Right cardiac atrium (tissue), 5 donors: Measurements from ENCODE around the gene SH2D6. TPM values are rescaled to one million over a fixed set of nuclear protein-coding genes. Genes with fewer than 3 reads are reported as not detected.

ENCODE experiments used
- ATAC-seq, 2 donors: fragments of 200-7000 bp; cut with Tn5 transposase; one replicate each; pipeline versions ENCODE4 v1.8.0 to v1.9.1; 2020; ENCODE audit warnings: moderate library complexity in 2 of 2, mild to moderate bottlenecking in 1 of 2
- DNase-seq, 3 donors: peaks; one replicate each; pipeline ENCODE4 v3.0.0-alpha.2; 2020
- H3K27ac ChIP-seq: one replicate; pipeline ENCODE4 v1.5.1; 2013; ENCODE audit warnings: mild to moderate bottlenecking, low read length, control low read depth, moderate library complexity
- H3K27me3 ChIP-seq: one replicate; pipeline ENCODE4 v1.6.1; 2013; ENCODE audit not compliant: control insufficient read depth, insufficient read depth
- H3K4me1 ChIP-seq: one replicate; pipeline ENCODE4 v1.6.1; 2013; ENCODE audit warnings: low read length; ENCODE audit not compliant: control insufficient read depth, insufficient read depth
- H3K4me3 ChIP-seq: one replicate; pipeline ENCODE4 v1.5.1; 2013; ENCODE audit warnings: low read length, control low read depth
- H3K9me3 ChIP-seq: one replicate; pipeline ENCODE4 v1.6.1; 2013; ENCODE audit warnings: low read length; ENCODE audit not compliant: control insufficient read depth
- WGBS: extraction: QIAGEN DNeasy Blood & Tissue Kit; methylation state at CpG from one replicate; pipeline ENCODE4 v1.1.7; 2013; 5-methylcytosine and 5-hydroxymethylcytosine counted together
- intact Hi-C, 4 donors: fragments of 100-400 bp; cut with DNase I; formaldehyde crosslinking; loops; one replicate each; pipeline versions ENCODE4 v1.11.0 to v1.14.0; 2022 to 2023
- polyA plus RNA-seq: library from polyadenylated mRNA; stranded (reverse); fragments of 200-250 nt; gene quantifications from one replicate; pipeline ENCODE4 v1.2.3, GENCODE V29; 2013
- total RNA-seq, 4 donors: library from RNA; stranded (reverse); fragmentation: NEBNext Ultra II Directional; extraction: Animal tissue kit (Norgen Biotek cat#: 25700); gene quantifications; one replicate each; pipeline ENCODE4 v1.2.1, GENCODE V29; 2021
- donor health status: healthy with polysubstance abuse.
- donor health status: DM: no; HTN: yes; CAD: no.
- donor health status: DM: no; HTN: no; CAD: no.
- donor health status: DM: no; HTN: yes; CAD: no; lungs with severe emphysema.
- donor health status: DM: yes; HTN: yes; CAD: no.

Gene SH2D6
- total and polyA plus RNA-seq, 5 donors: 0.29 to 0.75 (median 0.48) TPM; not detected in 1

DNA sequence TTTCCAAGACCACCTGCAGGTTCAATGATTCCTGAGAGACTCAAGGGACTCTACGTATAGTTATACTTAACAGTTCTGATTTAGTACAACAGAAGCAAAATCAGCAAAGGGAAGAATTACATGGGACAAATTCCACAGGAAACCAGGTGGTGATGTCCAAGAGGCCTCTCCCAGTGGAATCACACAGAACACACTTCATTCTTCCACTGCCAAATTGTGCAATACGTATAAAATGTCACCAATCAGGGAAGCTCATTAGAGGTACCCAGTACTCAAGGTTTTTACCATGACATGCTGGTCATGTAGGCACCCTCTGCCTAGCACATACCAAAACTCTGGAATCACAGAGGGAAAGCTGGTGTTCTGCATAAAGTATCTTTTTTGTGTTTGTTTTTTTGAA, 30.8 kb upstream of the SH2D6 start:
- no peak overlapping the region for H3K27ac ChIP-seq
- no peak for DNase-seq
- intact Hi-C loops: no loop called here

DNA sequence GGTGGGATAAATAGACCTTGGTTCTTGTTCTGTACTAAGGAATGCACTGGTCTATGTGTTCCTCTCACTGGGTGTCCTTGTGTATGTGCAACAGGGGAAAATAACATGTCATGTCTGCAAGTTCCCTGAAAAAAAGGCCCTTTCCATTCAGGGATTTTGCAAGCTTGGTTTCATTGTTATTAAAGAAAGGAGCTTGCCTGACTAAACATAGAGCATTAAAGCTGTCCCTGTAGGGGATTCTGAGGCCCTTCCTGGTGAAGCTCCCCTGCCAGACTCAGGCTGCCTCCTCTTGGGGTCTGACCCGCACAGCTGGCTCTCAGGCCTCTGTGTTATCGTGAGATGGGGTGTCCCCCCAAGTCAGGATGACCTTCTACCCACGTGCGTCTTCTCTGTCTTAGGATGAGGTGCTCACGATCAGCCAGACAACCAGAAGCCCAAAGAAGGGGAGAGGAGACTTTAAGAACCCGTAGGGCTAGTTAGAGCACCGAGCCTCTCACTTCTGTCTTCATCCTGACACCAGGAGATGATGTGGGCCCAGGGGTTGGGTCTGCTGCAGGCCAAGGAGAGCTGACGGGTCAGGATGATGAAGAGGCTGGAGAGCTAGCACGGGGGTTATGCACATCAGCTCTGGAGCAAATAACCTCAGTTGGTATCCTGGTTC, 29.5 kb upstream of the SH2D6 start:
- Histone ChIP-seq H3K4me1 (no peaks in the 10 kb centered on the region), H3K27me3 (no peaks in the 10 kb centered on the region), H3K27ac (no peak overlapping the region), H3K9me3 (no peaks in the 10 kb centered on the region), H3K4me3 (no peak overlapping the region)
- WGBS: 87% methylated on average over 9 of the region's 9 CpGs
- ATAC-seq (no peak), DNase-seq (no peak)
- intact Hi-C loops: no loop called here

More for the DNA sequence above, 30.8 kb upstream of the SH2D6 start:
- Histone ChIP-seq H3K4me3 (no peak overlapping the region), H3K4me1 (no peaks in the 10 kb centered on the region), H3K27me3 (no peaks in the 10 kb centered on the region), H3K9me3 (no peaks in the 10 kb centered on the region)
- ATAC-seq: no peak
- 82% methylated on average over 2 of the region's 2 CpGs for WGBS

DNA sequence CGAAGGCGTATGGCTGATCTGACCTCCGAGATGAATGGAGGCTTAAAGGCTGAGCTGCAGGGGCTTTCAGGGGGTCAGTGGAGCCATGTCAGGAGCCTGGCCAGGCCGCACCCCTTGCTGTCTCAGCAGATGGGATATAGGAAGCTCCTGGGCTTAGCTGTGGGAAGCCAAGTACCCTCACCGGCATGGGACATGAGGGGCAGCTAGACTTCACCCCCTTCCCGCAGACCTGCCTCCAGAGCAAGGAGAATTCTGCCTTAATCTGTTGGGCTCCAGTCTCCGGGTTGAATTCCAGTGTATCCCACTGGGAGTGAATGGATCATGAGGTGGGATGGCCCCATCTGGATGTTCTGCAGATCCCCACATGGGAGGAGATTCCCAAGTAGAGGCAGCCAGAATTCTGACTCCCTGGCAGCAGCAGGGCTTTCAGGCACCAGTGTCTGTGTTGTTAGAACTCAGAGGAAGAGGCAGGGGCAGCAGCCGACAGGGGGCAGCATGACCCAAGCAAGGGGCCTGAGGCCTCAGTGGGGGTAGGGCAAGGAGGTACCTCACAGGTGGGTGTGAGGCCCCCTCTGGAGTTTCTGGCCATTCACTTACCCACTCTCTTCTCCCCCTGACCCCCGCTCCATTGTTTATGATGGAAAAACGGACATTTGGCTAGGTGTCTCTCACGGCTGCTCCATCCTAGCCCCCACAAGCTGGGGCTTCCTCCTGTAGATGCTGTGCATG, 27.4 kb upstream of the SH2D6 start:
- Histone ChIP-seq H3K4me1 (no peaks in the 10 kb centered on the region), H3K27ac (no peak overlapping the region), H3K9me3 (no peaks in the 10 kb centered on the region), H3K4me3 (no peak overlapping the region), H3K27me3 (no peaks in the 10 kb centered on the region)
- DNase-seq (peak; percentile 67 to 88 (median 83)), ATAC-seq (peak; percentile 56)
- WGBS: 81% methylated on average over 11 of the region's 11 CpGs
- intact Hi-C loops: no loop called here

DNA sequence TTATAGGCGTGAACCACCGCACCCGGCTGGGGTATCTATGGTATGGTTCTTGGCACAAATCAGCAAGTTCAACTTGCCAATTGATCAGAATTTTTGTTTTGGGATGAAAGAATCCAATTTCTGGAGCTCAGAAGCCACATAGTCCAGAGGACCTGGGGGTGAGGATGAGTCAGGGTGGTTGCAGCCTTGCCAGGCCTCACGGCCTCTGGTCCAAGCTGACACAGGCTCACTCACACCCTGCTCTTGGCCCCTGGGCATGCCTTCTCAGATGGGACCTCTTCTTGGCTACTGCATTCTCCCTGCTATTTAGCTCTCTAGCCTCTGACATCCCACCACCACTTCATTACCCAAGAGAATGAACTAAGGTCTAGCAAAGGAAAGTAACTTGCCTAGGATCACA, 24.7 kb upstream of the SH2D6 start:
- H3K4me3 ChIP-seq: no peak overlapping the region
- no peaks in the 10 kb centered on the region for H3K27me3 ChIP-seq
- ATAC-seq (no peak), DNase-seq (no peak)
- H3K9me3 ChIP-seq: no peaks in the 10 kb centered on the region
- WGBS: 87% methylated on average over 4 of the region's 4 CpGs
- intact Hi-C loops: no loop called here
- no peaks in the 10 kb centered on the region for H3K4me1 ChIP-seq
- H3K27ac ChIP-seq: no peak overlapping the region

GRCh38 chr2:85394261-85394681, 24.2 kb upstream of the SH2D6 start:
- peak in 1 of 3 donors; percentile 48 for DNase-seq
- Histone ChIP-seq H3K27ac (no peak overlapping the region), H3K9me3 (no peaks in the 10 kb centered on the region), H3K27me3 (no peaks in the 10 kb centered on the region), H3K4me3 (no peak overlapping the region), H3K4me1 (no peaks in the 10 kb centered on the region)
- intact Hi-C loops: no loop called here
- 79% methylated on average over 4 of the region's 4 CpGs for WGBS
- ATAC-seq: no peak

GRCh38 chr2:85394976-85395375, 23.5 kb upstream of the SH2D6 start:
- ATAC-seq: no peak
- intact Hi-C loops: no loop called here

DNA sequence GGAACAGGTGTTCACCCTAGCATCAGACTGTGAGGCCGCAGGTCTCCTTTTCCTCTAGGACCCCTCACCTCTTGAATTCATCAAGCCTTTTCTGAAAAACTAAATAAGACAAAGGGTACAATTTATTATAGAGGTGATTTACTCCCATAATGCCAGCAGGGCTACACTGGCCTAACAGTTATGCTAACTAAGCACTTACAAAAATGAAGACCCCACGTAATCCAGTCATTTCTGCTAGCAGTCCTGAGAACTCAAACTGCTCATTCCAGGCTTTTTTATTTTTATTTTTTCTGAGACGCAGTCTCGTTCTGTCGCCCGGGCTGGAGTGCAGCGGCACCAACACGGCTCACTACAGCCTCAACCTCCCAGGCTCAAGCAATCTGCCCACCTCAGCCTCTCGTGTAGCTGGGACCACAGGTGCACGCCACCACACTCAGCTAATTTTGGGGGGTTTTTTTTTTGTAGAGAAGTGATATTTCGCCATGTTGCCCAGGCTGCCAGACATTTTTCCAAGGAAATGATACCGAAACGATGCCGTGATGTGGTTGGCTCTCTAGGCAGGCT, 22.5 kb upstream of the SH2D6 start:
- H3K4me3 ChIP-seq: no peak overlapping the region
- no peaks in the 10 kb centered on the region for H3K9me3 ChIP-seq
- no peaks in the 10 kb centered on the region for H3K4me1 ChIP-seq
- no peaks in the 10 kb centered on the region for H3K27me3 ChIP-seq
- WGBS: 93% methylated on average over 14 of the region's 14 CpGs
- intact Hi-C loops: no loop called here
- H3K27ac ChIP-seq: no peak overlapping the region
- DNase-seq: no peak
- no peak for ATAC-seq

More at GRCh38 chr2:85394976-85395375, 23.5 kb upstream of the SH2D6 start:
- Histone ChIP-seq H3K27me3 (no peaks in the 10 kb centered on the region), H3K9me3 (no peaks in the 10 kb centered on the region), H3K27ac (no peak overlapping the region), H3K4me3 (no peak overlapping the region), H3K4me1 (no peaks in the 10 kb centered on the region)
- DNase-seq: no peak
- WGBS: 84% methylated on average over 6 of the region's 6 CpGs

- Histone ChIP-seq H3K9me3 (no peaks in the 10 kb centered on the region), H3K4me1 (no peaks in the 10 kb centered on the region), H3K27me3 (no peaks in the 10 kb centered on the region), H3K27ac (no peak overlapping the region), H3K4me3 (no peak overlapping the region)
- 55% methylated on average over 5 of the region's 5 CpGs for WGBS
- DNase-seq (no peak), ATAC-seq (peak in 1 of 2 donors; percentile 22)
- intact Hi-C loops: no loop called here
Measured at GRCh38 chr2:85396531-85397470, 21.7 kb upstream of the SH2D6 start.

- WGBS: 86% methylated on average over 4 of the region's 4 CpGs
- no peak overlapping the region for H3K27ac ChIP-seq
- H3K4me1 ChIP-seq: no peaks in the 10 kb centered on the region
- ATAC-seq (no peak), DNase-seq (no peak)
- no peak overlapping the region for H3K4me3 ChIP-seq
- H3K9me3 ChIP-seq: no peaks in the 10 kb centered on the region
- intact Hi-C loops: no loop called here
- no peaks in the 10 kb centered on the region for H3K27me3 ChIP-seq
Measured at GRCh38 chr2:85397925-85398331, 20.6 kb upstream of the SH2D6 start.

DNA sequence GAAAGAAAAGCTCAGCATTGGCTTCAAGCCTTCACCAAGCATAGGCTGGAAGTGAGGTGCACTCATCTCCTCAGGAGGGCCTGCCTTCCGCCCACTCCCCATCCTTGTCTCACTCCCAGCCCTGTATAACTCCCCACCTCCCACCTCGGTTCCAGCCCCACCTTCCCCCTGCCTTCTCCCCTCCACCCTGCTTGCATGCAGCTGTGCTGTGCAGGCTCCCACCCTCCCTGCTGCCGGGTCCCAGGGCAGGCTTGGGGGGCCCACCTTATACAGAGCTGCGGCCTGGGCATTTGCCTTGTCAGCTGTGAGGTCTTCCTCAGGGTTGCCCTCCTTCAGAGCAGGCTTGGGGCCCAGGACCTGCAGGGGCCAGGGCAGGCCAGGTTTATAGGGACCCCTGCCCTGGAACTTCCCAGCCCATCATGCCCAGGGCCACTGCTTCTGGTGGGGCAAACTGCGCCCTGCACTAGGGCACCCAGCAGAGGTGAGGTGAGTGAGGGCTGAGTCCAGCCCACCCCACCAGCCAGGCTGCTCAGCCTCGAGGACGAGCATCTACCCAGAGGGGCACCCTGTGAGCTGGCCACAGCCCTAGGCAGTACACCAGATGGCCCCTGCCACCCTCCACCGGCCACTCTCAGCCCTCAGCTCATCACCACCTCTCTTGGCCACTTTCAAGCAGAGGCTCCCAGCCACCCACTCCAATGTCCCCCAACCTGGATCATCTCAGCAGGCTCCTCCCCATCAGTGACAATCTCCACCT, 19.9 kb upstream of the SH2D6 start:
- WGBS: 93% methylated on average over 8 of the region's 8 CpGs
- Histone ChIP-seq H3K9me3 (no peaks in the 10 kb centered on the region), H3K27me3 (no peaks in the 10 kb centered on the region), H3K27ac (no peak overlapping the region), H3K4me1 (no peaks in the 10 kb centered on the region), H3K4me3 (no peak overlapping the region)
- intact Hi-C loops: no loop called here
- DNase-seq (no peak), ATAC-seq (no peak)
